Astrocyte (in vitro differentiated cells and primary cell): Measurements from ENCODE around the gene USP25.

ENCODE experiments used
- EZH2 ChIP-seq: IDR thresholded peaks from 2 replicates; pipeline ENCODE4 v1.6.1; 2012; ENCODE audit warnings: mild to moderate bottlenecking, low read length, inconsistent platforms; ENCODE audit not compliant: insufficient read depth
- TF ChIP-seq, protein P1 (sequence below): IDR thresholded peaks from 2 replicates; pipeline ENCODE4 v1.5.1; 2011; ENCODE audit warnings: low read depth, mild to moderate bottlenecking, inconsistent platforms, low read length, moderate library complexity; ENCODE audit not compliant: insufficient read depth

- TF ChIP-seq, protein P1, sequence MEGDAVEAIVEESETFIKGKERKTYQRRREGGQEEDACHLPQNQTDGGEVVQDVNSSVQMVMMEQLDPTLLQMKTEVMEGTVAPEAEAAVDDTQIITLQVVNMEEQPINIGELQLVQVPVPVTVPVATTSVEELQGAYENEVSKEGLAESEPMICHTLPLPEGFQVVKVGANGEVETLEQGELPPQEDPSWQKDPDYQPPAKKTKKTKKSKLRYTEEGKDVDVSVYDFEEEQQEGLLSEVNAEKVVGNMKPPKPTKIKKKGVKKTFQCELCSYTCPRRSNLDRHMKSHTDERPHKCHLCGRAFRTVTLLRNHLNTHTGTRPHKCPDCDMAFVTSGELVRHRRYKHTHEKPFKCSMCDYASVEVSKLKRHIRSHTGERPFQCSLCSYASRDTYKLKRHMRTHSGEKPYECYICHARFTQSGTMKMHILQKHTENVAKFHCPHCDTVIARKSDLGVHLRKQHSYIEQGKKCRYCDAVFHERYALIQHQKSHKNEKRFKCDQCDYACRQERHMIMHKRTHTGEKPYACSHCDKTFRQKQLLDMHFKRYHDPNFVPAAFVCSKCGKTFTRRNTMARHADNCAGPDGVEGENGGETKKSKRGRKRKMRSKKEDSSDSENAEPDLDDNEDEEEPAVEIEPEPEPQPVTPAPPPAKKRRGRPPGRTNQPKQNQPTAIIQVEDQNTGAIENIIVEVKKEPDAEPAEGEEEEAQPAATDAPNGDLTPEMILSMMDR: no peak
- no peak for TF ChIP-seq EZH2
These were observed 93.8 kb downstream of the USP25 start for GRCh38 chr21:15823486-15824150.
